WTC11 (cell line): ENCODE results near the gene TGFBR1. TPM values are rescaled to one million over a fixed set of nuclear protein-coding genes. Genes with fewer than 3 reads are reported as not detected.

Experiments
- ATAC-seq: fragments of 200-7000 bp; cut with Tn5 transposase; 2 replicates; pipeline ENCODE4 v1.10.0; 2021; ENCODE audit warnings: mild to moderate bottlenecking, moderate library complexity
- CTCF ChIA-PET: fragments of 300-600 bp; sonication (Branson Sonifier 250); formaldehyde crosslinking; loops from one replicate; lab custom pipeline; 2021; ENCODE audit warnings: antibody characterized with exemption; lab: Charles Lee
- POLR2A ChIA-PET: fragments of 350-600 bp; sonication (Branson Sonifier 250); formaldehyde crosslinking; loops from one replicate; lab custom pipeline; 2021; ENCODE audit warnings: antibody characterized with exemption; lab: Charles Lee
- DNase-seq: peaks from one replicate; pipeline ENCODE4 v3.0.0; 2021; ENCODE audit warnings: low spot score
- H3K27ac Mint-ChIP-seq: 2 replicates; pipeline ENCODE4 v1.8.0; 2021; ENCODE audit warnings: mixed read lengths
- H3K27me3 Mint-ChIP-seq: 2 replicates; pipeline ENCODE4 v1.8.0; 2021; ENCODE audit warnings: low read depth, mild to moderate bottlenecking, moderate library complexity, mixed read lengths
- H3K36me3 Mint-ChIP-seq: 2 replicates; pipeline ENCODE4 v1.8.0; 2021; ENCODE audit warnings: mixed read lengths
- H3K4me1 Mint-ChIP-seq: 2 replicates; pipeline ENCODE4 v1.8.0; 2022; ENCODE audit warnings: mixed read lengths
- H3K4me3 Mint-ChIP-seq: 2 replicates; pipeline ENCODE4 v1.8.0; 2021; ENCODE audit warnings: mild to moderate bottlenecking, moderate library complexity, mixed read lengths
- H3K9me3 Mint-ChIP-seq: 2 replicates; pipeline ENCODE4 v1.8.0; 2021; ENCODE audit warnings: mixed read lengths
- AR ChIP-seq: fragments of 250-450 bp; sonication (Bioruptor Pico); IDR thresholded peaks from 2 replicates; pipeline ENCODE4 v1.9.0; 2021; ENCODE audit warnings: mild to moderate bottlenecking
- CBFB ChIP-seq: sonication (generic); formaldehyde crosslinking; IDR thresholded peaks from 2 replicates; pipeline ENCODE4 v1.8.1; 2022; ENCODE audit warnings: mild to moderate bottlenecking, low read depth, missing genetic modification reagents
- CDX4 ChIP-seq: fragments of 250-450 bp; sonication (Bioruptor Pico); IDR thresholded peaks from 2 replicates; pipeline ENCODE4 v1.9.0; 2021; ENCODE audit warnings: moderate library complexity, mild to moderate bottlenecking, inconsistent platforms, borderline replicate concordance
- CREB1 ChIP-seq: sonication (generic); formaldehyde crosslinking; IDR thresholded peaks from 2 replicates; pipeline ENCODE4 v1.8.0; 2023; ENCODE audit warnings: mild to moderate bottlenecking, missing genetic modification reagents
- E2F4 ChIP-seq: sonication (generic); formaldehyde crosslinking; IDR thresholded peaks from 2 replicates; pipeline ENCODE4 v1.8.1; 2022; ENCODE audit warnings: low read depth, mild to moderate bottlenecking, moderate library complexity, missing genetic modification reagents, borderline replicate concordance
- ELF4 ChIP-seq: sonication (generic); formaldehyde crosslinking; IDR thresholded peaks from 2 replicates; pipeline ENCODE4 v1.8.1; 2022; ENCODE audit warnings: low read depth, mild to moderate bottlenecking, moderate library complexity, missing genetic modification reagents
- HMGA2 ChIP-seq: fragments of 250-450 bp; sonication (Bioruptor Pico); IDR thresholded peaks from 2 replicates; pipeline ENCODE4 v1.4.0; 2021; ENCODE audit warnings: mild to moderate bottlenecking, moderate library complexity
- NFYB ChIP-seq: sonication (generic); formaldehyde crosslinking; conservative IDR thresholded peaks from 2 replicates; pipeline ENCODE4 v1.8.0; 2022; ENCODE audit warnings: low read depth, missing genetic modification reagents
- RELA ChIP-seq: sonication (generic); formaldehyde crosslinking; IDR thresholded peaks from 2 replicates; pipeline ENCODE4 v1.8.1; 2022; ENCODE audit warnings: missing genetic modification reagents, mild to moderate bottlenecking, borderline replicate concordance
- RORB ChIP-seq: fragments of 250-450 bp; sonication (Bioruptor Pico); IDR thresholded peaks from 2 replicates; pipeline ENCODE4 v1.9.0; 2021; ENCODE audit warnings: mild to moderate bottlenecking
- TCF7 ChIP-seq: sonication (generic); formaldehyde crosslinking; IDR thresholded peaks from 2 replicates; pipeline ENCODE4 v1.8.0; 2022; ENCODE audit warnings: mild to moderate bottlenecking, low read depth, missing genetic modification reagents, moderate library complexity
- TEAD1 ChIP-seq: sonication (generic); formaldehyde crosslinking; IDR thresholded peaks from 2 replicates; pipeline ENCODE4 v1.8.0; 2022; ENCODE audit warnings: mild to moderate bottlenecking, missing genetic modification reagents
- TEAD4 ChIP-seq: sonication (generic); formaldehyde crosslinking; IDR thresholded peaks from 2 replicates; pipeline ENCODE4 v1.8.0; 2022; ENCODE audit warnings: mild to moderate bottlenecking, missing genetic modification reagents
- ZMAT4 ChIP-seq: fragments of 250-450 bp; sonication (Bioruptor Pico); IDR thresholded peaks from 2 replicates; pipeline ENCODE4 v1.9.0; 2021; ENCODE audit warnings: mild to moderate bottlenecking
- ZNF396 ChIP-seq: fragments of 250-450 bp; sonication (Bioruptor Pico); IDR thresholded peaks from 2 replicates; pipeline ENCODE4 v1.8.0; 2021; ENCODE audit warnings: mild to moderate bottlenecking, moderate library complexity, borderline replicate concordance
- total RNA-seq: library from RNA; stranded (reverse); gene quantifications from 3 replicates; pipeline ENCODE4 v1.2.3, GENCODE V29; 2021
- TF ChIP-seq, protein P1 (sequence below): sonication (generic); formaldehyde crosslinking; IDR thresholded peaks from 2 replicates; pipeline ENCODE4 v1.8.1; 2023; ENCODE audit warnings: mild to moderate bottlenecking, moderate library complexity, missing genetic modification reagents

The TGFBR1 gene
- total RNA-seq, 1 experiment from 2014 or later: 42.4 TPM

DNA sequence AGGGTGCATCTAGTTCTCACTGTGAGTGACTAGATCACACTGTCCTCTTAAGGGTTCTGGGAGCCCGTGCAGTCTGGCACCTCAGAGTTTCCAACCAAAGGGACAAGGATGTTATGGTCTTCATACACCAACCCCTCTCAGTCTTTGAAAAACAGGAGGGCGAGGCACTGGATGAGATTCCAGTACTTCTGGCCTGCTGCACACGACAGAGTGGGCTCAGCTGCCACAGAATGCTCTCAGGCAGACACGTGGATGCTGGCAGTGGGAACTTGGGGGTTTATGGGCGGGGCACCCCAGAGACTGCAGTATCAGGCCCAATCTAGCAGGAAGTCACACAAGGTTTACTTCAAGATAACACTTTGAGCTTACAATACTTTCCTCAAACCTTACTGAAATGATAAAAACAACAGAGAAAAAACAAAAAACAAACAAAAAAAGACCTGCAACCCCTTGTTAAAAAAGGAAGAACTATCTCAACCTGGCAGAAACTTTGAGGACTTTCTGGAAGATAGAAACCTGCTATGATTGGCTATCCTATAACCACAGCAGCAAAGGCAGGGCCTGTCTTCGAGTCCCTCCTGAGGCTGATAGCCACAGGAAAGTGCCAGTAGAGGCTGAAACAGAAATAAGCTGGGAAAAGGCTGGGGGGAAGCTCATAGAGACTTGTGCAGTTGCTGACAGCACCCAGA, 28.3 kb upstream of the TGFBR1 start (continued):
- no peak for TF ChIP-seq E2F4 (CRISPR knock-in tag)
- TF ChIP-seq HMGA2 (CRISPR knock-in tag): no peak
- no peak for TF ChIP-seq TCF7
- no peak for TF ChIP-seq CREB1 (CRISPR knock-in tag)
- no peak for TF ChIP-seq RELA (CRISPR knock-in tag)
- TF ChIP-seq, protein P1, sequence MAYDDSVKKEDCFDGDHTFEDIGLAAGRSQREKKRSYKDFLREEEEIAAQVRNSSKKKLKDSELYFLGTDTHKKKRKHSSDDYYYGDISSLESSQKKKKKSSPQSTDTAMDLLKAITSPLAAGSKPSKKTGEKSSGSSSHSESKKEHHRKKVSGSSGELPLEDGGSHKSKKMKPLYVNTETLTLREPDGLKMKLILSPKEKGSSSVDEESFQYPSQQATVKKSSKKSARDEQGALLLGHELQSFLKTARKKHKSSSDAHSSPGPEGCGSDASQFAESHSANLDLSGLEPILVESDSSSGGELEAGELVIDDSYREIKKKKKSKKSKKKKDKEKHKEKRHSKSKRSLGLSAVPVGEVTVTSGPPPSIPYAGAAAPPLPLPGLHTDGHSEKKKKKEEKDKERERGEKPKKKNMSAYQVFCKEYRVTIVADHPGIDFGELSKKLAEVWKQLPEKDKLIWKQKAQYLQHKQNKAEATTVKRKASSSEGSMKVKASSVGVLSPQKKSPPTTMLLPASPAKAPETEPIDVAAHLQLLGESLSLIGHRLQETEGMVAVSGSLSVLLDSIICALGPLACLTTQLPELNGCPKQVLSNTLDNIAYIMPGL (CRISPR knock-in tag): no peak
- TF ChIP-seq AR: no peak

DNA sequence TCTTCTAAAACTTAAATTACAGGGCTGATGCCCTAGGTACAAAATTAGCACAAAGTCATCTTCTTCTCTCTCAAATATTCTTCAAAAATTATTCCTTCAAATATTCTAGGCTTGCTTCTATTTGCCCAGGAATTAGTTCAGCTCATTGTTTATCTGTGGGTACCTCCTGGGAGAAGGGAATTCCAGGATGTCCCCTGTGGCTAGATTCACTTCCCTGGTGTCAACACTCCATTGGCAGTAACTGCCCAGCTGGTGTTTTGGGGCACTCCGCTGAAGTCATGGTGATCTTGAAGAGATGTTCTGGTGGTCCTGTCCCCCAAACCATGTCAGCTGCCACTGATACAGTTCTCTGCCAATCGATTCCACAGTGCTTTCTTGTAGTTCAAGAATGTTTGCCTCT, 26.2 kb upstream of the TGFBR1 start:
- H3K27me3 Mint-ChIP-seq: peaks cover 2% of the 10 kb centered on the region; the same call in 1 of the 2 replicates
- DNase-seq: no peak
- no peak for TF ChIP-seq CREB1 (CRISPR knock-in tag)
- TF ChIP-seq, all 79 proteins: peak for 0
- peaks cover 35% of the 10 kb centered on the region for H3K9me3 Mint-ChIP-seq
- no peak; the same call in 1 of the 2 replicates for ATAC-seq
- H3K36me3 Mint-ChIP-seq: peaks cover 4% of the 10 kb centered on the region; the same call in 1 of the 2 replicates
- no peak overlapping the region for H3K4me3 Mint-ChIP-seq
- H3K4me1 Mint-ChIP-seq: peaks cover 11% of the 10 kb centered on the region; the same call in 1 of the 2 replicates
- H3K27ac Mint-ChIP-seq: no peak overlapping the region
- ChIA-PET CTCF (no interaction called here), POLR2A (no interaction called here)

DNA sequence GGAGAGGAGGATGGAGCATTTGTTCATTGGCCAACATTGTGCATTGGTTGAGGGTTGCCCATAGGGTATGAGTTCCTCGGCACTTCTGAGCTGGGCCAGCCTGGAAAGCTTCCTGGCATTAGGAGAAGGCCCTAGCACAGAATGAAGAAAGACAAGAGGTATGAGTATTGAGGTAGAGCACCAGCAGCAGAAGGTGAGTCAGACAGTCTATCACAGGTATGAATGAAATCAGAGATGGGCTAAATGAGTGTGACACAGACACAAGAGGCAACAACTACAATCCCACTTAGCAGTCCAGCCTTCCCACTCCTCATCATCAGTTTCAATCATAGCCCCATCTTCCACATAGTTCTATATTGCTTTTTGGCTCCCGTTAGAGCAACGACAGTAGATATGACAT, 25.4 kb upstream of the TGFBR1 start:
- no peak overlapping the region for H3K4me3 Mint-ChIP-seq
- ATAC-seq (no peak), DNase-seq (no peak)
- peaks cover 30% of the 10 kb centered on the region for H3K9me3 Mint-ChIP-seq
- ChIA-PET CTCF (no interaction called here), POLR2A (no interaction called here)
- peaks cover 11% of the 10 kb centered on the region; the same call in 1 of the 2 replicates for H3K4me1 Mint-ChIP-seq
- peaks cover 2% of the 10 kb centered on the region; the same call in 1 of the 2 replicates for H3K27me3 Mint-ChIP-seq
- no peak overlapping the region for H3K27ac Mint-ChIP-seq
- no peak for TF ChIP-seq CDX4 (CRISPR knock-in tag)
- no peak for TF ChIP-seq ZNF396 (CRISPR knock-in tag)
- no peak for TF ChIP-seq E2F4 (CRISPR knock-in tag)
- no peak for TF ChIP-seq TEAD4 (CRISPR knock-in tag)
- no peak for TF ChIP-seq ZMAT4 (CRISPR knock-in tag)
- no peak for TF ChIP-seq NFYB (CRISPR knock-in tag)
- TF ChIP-seq TEAD1 (CRISPR knock-in tag): no peak
- TF ChIP-seq ELF4: no peak
- TF ChIP-seq RORB (CRISPR knock-in tag): no peak
- TF ChIP-seq CBFB (CRISPR knock-in tag): no peak
- H3K36me3 Mint-ChIP-seq: peaks cover 4% of the 10 kb centered on the region; the same call in 1 of the 2 replicates
